NCI-H526 treated with DMSO at 0.1 percent for 48 hours (cell line): ENCODE measurements around the gene KIAA1958.

Source experiments
- DNase-seq: peaks from one replicate; lab custom pipeline; 2025; lab: John Stamatoyannopoulos, UW

Gene KIAA1958

DNA sequence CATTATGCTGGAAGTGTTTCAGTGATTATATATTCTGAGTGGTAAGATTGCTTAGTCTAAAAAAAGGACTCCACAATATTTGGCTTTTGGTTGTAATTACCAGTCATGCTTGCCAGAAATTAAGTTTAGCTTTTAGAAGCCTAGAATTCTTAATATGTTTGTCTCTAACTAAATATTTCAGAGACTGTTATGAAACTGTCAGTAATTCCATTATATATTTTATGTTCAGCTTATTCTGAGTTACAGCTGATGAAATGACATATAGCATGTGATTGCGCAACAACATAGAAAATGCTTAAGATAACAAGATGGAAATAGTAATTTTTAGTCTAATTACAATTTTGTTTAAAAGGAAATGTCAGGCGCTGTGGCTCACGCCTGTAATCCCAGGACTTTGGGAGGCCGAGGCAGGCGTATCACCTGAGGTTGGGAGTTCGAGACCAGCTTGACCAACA, 44.2 kb downstream of the KIAA1958 start:
- no peak for DNase-seq

DNA sequence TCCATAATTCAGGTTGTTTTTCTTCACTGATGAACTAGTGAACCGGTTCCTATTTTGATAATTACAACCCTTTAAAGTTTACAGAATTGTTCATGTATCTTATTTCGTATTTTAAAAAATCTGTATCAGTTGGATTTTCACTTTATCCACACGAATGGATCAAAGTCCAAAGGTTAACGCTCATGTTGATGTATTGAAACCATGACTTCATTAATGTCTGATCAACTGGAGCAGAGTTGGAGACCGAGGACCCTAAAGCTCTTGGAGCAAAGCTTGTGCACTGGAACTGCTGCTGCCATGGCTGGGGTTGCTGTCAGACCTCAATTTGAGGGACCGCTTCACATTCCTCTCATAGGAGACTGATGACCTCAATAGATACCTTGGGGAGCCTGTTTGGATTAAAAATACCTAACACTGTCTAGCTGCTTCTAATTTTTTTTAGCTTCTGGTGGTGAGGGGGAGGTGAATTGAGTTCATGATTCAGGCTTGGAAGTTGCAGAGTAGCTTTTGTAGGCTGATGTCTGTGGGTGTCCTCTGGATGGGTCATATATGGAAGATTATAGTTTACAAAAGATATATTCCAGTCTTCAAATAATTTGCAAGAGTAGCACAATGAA, 45.1 kb downstream of the KIAA1958 start:
- no peak for DNase-seq

DNA sequence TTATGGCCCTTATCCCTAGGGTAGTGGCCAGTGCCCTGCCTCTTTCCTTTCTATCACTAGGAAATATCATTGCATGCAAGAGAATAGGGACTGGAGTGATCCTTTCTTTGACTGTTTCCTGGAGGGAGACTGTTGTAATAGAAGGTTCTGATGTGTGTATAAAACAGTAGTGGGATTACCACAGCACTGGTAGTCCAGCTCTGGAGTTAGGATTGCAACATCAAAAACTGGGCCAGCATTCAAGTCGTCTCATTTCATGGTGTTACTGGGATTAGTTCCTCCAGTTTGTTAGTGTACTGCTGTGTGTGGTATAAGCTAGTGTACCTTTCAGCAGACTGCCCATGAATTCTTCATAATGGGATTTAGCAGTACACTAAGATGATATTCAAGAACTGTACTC, 45.8 kb downstream of the KIAA1958 start:
- DNase-seq = no peak

DNA sequence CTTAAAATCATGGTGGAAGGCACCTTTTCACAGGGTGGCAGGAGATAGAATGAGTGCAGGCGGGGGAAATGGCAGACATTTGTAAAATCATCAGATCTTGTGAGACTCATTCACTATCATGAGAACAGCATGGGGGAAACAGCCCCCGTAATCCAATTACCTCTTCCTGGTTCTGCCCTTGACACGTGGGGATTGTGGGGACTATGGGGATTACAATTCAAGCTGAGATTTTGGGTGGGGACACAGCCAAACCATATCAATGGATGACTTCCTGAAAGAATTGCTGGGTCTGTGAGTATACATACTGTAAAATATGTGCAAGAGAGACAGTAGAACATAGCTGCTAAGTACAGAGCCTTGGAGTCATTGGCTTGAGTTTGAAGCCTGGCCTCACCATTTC, 47.0 kb downstream of the KIAA1958 start:
- DNase-seq = no peak

DNA sequence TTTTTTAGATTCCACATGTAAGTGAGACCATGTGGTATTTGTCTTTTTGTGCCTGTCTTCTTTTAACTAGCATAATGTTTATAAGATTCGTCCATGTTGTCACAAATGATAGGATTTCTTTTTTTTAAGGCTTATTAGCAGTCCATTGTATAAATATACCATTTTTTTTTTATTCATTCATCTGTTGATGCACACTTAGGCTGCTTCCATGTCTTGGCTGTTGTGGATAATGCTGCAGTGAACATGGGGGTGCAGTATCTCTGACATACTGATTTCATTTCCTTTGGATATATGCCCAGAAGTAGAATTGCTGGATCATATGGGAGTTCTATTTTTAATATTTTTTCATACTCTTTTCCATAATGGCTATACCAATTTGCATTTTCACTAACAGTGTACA, 48.7 kb downstream of the KIAA1958 start:
- DNase-seq = peak; percentile 69

DNA sequence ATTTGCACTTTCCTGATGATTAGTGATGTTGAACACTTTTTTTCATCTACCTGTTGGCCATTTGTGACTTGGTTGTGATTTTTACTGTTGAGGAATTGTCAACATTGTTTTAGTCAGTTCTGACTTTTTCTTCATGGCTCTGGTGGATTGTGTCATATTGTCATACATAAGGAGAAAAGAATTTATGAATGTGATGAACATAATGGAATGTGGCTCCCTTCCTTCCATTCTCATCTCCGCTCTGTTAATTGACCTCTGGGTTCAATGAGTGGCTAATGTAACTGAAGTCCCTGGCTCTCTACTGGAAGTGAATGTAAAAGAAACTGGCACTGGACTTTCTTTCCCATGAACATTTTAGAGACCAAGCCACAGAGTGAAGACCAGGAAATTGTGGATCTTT, 49.2 kb downstream of the KIAA1958 start:
- no peak for DNase-seq

DNA sequence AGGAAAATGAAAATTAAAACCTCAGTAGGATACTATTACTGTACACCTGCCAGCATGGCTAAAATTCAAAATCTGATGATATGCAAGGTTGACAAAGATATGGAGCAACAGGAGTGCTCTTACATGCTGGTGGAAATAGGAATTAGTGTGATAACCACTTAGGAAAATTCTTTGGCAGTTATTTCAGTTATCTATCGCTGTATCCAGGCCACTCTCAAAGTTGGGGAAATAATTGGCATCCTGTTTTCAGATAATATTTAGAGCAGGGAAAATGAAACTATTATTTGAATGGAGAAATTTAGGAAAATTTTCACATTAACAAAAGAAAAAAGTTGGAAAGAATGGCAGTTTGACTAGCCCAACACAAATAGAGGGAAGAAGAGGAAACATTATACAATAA, 50.9 kb downstream of the KIAA1958 start:
- DNase-seq = no peak

DNA sequence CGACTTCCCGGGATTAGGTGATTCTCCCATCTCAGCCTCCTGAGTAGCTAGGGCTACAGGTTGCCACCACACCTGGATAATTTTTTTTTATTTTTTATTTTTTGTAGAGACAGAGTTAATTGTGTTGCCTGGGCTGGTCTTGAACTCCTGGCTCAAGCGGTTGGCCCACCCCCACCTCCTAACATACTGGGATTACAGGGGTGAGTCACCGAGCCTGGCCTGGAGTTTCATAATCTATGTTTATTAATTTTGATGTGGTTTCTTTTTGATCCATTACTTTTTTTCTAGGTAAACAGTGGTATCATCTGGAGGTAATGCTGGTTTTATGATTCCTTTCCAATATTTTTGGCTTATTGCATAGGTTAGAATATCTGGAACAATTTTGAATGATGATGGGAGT, 54.2 kb downstream of the KIAA1958 start:
- no peak for DNase-seq

DNA sequence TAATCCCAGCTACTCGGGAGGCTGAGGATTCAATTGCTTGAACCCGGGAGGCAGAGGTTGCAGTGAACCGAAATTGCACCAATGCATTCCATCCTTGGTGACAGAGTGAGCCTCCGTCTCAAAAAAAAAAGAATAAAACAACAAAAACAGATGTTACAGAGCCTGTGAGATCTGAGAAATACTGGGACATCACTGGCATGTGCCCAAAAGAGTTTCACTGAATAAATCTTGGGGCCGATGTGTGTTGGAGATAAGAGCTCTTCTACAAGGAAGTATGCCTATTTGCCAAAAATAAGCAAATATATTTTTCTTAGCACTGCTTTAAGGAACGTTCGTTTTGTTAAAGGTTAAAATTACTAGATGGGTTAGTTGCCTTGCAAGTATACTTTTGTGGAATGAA, 55.1 kb downstream of the KIAA1958 start:
- no peak for DNase-seq

DNA sequence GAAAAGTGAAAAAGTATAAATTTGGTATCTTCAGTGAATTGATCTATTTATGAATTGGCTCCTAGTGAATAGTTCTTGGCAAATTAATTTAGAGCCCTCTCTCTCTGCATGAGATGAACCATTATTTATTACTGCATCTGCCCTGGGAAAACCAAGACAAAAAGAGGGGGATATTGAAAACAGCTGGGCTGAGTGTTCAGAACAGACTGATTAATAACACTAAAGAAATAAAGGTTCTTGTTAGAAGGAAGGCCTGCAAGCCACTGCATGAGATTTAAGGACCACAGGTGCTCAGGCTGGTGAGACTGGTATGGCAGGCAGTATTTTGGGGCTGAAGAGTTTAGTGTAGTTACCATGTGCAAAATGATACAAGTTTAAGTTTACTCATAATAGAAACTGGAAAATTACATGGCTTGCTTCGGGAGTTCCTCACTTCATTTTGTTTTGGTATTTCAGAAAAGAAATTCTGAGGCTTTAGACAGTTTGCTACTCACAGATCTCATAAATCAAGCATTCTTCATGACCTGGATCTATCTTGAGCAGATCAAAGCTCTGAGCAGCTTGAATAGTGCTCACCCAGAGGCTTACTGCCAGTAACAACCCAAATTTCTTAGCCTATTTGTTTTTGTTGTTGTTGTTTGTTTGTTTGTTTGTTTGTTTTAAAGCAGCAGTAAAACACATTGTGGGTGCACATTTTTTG, 56.1 kb downstream of the KIAA1958 start:
- DNase-seq = no peak

DNA sequence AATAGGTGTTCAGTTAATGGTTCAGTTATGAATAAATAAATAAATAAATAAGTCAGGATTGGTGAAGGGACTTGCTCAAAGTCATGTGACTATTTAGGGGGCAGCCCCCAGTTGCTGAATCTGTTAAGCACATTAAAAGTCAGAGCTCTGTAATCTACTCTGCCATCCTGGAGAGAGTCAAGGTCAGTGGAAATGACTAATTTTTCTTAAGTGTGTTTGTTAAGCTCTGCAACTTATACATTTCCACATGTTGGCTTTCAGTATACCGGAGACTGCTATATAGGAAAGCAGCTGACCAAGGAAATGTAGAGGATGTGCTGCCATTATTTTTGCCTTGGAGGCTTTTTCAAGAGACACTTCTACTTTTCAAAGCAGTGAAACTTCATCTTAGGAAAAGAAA, 57.9 kb downstream of the KIAA1958 start:
- DNase-seq = no peak

DNA sequence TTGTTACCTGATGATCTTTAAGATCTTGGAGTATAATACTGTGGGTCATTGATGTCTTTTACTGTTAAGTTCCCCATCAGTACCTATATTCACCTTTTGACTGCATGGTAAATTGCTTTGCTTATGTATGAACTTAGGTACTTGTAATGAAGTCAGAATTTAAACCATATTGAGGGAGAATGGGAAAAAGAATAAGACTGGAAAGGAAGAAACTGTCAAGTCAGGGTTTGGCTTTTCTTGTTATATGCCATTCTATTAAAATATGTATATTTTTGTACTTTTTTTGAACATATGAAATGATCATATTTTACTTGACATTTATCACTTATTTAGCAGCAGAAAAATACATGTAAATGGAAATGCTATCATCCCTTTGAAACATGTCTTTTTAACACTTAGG, 58.6 kb downstream of the KIAA1958 start:
- DNase-seq = no peak

DNA sequence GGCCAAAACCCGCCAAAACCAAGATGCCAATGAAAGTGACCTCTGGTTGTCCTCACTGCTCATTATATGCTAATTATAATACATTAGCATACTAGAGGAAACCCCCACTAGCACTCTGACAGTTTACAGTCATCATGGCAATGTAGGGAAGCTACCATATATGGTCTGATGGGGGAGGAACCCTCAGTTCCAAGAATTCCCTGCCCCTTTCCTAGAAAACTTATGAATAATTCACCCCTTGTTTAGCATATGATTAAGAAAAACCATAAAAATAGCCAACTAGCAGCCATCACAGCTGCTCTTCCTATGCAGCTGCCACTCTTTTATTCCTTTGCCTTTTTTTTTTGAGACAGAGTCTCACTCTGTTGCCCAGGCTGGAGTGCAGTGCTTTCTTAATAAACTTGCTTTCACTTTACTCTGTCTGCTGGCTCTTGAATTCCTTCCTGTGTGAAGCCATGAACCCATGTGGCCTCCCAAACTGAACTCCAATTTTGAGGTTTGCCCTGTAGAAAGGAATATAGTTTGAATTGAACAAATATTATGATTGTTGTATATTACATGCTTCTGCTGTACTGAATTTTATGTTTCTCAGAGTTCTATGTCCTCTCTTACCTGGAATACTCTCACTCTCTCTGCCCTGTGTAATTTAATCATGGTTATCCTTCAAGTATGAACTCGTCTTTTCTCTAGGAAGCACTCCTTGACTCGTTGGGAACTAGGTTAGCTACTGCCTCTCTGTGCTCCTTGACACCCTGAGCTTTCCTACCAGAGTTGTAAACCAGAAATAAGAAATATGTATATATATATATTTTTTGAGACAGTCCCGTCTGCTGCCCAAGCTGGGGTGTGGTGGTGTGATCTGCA, 59.8 kb downstream of the KIAA1958 start:
- no peak for DNase-seq

DNA sequence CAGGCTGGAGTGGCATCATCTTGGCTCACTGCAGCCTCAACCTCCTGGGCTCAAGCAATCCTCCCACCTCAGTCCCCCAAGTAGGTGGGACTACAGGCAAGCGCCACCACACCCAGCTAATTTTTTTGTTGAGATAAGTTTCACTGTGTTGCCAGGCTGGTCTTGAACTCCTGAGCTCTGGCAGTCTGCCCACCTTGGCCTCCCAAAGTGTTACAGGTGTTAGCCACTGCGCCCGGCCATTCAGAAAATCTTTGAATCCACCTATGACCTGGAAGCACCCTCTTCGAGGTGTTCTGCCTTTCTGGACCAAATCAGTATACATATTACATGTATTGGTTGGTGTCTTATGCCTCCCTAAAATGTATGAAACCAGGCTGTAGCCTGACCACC, 61.4 kb downstream of the KIAA1958 start:
- no peak for DNase-seq

DNA sequence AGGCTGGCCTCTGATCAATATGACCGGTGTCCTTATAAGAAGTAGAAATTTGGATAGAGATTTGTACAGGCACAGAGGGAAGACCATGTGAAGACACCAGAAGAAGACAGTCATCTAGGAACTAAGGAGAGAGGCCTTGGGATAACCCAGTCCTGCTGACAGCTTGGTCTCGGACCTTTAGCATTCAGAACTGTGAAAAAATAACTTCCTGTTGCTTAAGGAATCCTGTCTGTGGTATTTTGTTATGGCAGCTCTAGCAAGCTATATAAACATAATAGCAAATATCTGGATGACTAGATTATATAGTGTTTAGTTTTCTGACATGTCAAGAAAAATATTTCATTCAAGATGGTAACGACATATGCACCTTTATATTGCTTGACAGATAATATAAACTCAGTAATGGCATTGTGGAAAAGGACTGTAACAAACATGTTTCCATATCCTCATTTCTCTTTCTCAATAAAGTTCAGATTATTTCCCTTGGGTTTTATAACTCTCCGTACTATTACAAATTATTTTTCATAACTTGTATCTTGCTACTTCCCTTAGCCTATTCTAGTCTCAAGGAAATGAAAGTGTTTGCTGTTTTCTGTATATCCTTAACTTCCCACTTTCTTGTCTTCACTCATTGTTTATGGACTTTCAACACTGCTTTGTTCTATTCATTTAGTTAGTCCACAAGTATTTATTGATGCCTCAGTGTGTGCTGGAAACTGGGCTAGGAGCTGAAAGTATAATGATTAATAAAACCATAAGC, 62.4 kb downstream of the KIAA1958 start:
- DNase-seq = no peak

DNA sequence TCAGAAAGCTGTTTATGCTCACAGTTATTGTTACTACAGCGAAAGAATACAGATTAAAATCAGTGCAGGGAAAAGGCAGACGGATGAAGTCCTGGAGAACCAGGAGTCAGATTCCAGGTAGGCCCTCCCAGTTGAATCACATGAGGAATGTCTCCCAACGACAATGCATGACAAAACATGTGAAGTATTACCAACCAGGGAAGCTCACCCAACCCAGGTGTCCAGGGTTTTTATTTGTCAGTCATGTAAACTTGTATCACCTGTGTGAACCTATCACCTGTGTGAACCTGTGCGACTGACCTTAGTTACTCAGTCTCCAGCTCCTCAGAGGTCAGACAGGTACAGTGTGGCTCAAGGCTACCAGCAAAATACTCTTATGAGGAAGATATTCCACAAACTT, 63.9 kb downstream of the KIAA1958 start:
- DNase-seq = no peak

DNA sequence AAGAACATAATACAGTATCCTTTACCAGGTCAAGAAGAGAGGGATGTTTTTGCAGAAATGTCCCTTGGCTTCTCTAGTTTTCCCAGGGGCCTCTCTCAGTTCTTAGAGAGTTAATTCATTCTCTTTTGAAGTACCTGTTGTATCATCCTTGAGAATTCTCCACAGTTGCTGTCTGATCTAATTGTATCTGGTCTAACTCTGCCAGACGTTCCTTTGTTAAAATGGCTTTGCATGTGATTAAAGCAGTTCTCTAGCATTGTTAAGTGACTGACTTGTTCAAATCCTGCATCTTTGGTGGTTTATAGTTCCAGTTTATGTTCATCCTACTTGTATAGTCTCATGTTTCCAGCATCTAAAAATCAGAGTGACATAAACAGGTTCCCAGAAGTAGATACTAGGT, 65.0 kb downstream of the KIAA1958 start:
- DNase-seq = no peak

DNA sequence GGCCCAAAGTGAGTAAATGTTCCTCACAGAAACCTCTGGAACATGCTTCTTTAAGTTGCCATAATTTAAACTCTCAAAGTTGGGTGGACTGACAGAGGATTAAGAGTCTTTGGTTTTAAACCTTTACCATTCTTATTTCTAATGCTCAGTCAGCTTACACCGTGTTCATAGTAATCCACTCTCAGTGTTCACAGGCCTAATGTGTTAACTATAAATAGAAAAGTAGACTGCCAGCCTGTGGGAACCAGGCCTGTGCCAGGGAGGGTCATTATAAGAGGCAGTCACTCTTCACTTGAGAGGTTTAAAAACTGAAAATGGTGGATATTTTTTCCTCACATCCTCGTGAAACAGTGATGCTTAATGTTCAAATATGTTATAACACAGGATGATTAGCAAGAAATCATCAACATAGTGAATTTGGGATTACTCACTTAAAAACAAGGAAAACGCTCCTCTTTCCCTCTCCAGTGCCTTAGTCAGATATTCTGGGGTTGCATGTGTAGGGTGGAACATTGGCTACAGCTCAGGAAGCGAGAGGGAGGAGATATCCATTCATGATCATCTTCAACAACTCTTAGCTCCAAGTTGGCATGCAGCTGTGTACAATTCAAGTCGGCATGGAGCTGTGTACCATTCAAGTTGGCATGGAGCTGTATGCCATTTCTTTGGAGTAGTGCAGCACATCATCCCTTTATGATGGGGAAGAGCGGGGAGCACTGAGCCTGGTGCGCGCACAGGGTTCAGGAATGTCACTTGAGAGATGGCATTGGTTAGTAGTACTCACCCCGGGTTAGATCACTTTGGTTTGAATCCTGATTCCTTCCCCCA, 65.8 kb downstream of the KIAA1958 start:
- DNase-seq = no peak

DNA sequence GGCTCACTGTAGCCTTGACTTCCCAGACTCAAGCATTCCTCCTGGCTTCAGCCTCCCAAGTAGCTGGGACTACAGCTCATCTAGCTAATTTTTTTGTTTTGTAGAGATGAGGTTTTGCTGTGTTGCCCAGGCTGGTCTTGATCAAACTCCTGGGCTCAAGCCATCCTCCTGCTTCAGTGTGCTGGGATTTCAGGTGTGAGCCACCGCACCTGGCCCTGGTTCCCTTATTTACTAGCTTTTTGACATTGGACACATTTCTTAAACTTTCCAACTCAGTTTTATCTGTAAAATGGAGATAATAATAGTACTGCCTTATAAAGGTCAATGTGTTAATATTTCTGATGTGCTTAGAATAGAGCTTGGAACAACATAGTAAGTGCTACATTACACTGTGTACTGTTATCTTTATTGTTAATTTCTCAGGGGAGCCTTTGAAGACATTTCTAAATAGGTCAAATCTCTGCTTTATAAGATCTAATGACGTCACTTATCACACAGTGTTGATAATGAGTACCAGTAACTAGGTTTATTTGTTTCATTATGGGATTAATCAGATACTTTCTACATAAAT, 66.7 kb downstream of the KIAA1958 start:
- DNase-seq = no peak

DNA sequence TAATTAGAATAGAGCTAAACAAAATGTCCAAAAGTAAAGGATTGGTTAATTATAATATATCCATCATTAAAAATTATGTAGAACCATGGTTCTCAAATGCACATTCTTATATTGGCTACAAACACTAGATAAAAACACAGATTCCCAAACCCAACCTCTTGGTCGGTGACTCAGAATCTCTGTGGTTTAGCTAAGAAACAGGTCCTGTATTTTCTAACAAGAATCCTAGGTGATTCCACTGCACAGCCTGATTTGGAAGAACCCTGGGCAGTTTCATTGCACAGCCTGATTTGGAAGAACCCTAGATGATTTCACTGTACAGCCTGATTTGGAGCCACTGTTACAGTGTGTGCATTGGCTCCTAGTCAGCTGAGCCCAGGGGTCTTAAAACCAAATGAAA, 67.9 kb downstream of the KIAA1958 start:
- DNase-seq = no peak

DNA sequence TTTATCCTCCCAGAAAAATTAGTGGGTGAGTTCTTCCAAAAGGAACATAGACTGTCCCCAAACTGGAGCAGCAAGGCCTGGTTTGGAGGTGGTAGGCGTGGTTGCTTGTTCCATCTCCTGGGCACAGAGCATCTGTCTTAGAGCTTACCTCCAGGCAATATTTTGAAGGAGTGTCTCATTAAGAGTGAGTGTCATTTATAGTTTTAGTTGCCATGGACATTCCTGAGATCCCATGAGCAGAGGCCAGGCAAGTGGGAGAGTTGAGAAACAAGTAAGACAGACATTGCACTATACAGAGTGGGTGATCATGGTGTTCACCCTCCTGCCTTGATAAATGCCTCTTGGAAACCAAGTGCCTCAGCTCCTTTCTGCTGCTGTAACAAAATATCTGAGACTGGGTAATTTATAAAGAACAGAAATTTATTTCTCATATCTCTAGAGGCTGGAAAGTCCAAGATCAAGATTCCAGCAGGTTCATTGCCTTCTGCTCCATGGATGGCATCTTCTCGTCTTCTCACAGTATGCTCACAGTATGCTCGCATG, 68.5 kb downstream of the KIAA1958 start:
- no peak for DNase-seq
